ENCODE data around the gene VASN. TPM values are rescaled to one million over a fixed set of nuclear protein-coding genes. Genes with fewer than 3 reads are reported as not detected.

Gene VASN
- total RNA-seq, 1 experiment from 2014 or later, result 5.4 TPM

GRCh38 chr16:4419402-4419959, 47.8 kb downstream of the VASN start:
- intact Hi-C loops (cut with micrococcal nuclease; ENCODE audit: unreplicated experiment), result no loop called here
- no peak overlapping the region for H3K27ac ChIP-seq (ENCODE audit: low read depth, low read length, poor library complexity, severe bottlenecking)
- POLR2A ChIA-PET (ENCODE audit: low non-redundant PET), result interaction anchor here (0.9 kb wide), 1 partner anchor 166 kb away, joined by 3 read pairs; no protein-coding TSS in a partner anchor

GRCh38 chr16:4420505-4421105, 49.0 kb downstream of the VASN start:
- Histone ChIP-seq H3K36me3 (ENCODE audit: insufficient read depth, low read length, poor library complexity, severe bottlenecking) (no peaks in the 10 kb centered on the region), H3K27ac (ENCODE audit: low read depth, low read length, poor library complexity, severe bottlenecking) (no peak overlapping the region), H3K9me3 (ENCODE audit: low read depth, low read length, poor library complexity, severe bottlenecking) (no peaks in the 10 kb centered on the region), H3K27me3 (replicated peaks; ENCODE audit: insufficient read depth, low read depth, low read length, poor library complexity) (no peaks in the 10 kb centered on the region), H3K4me1 (ENCODE audit: insufficient read depth, low read length, poor library complexity, severe bottlenecking) (peaks cover 10% of the 10 kb centered on the region), H3K4me3 (ENCODE audit: low read depth, low read length, poor library complexity, severe bottlenecking) (no peak overlapping the region)
- BruUV-seq (replicated peaks), result no TSS peak
- TF ChIP-seq EZH2 (IDR thresholded peaks at IDR 0.05; ENCODE audit: borderline replicate concordance, low read depth, low read length, poor library complexity, severe bottlenecking), result no peak
- no peak for TF ChIP-seq CTCF (conservative IDR thresholded peaks at IDR 0.05; ENCODE audit: low read depth, low read length)
- CTCF ChIA-PET, result interaction anchor here (0.8 kb wide), 1 partner anchor 18 kb away, joined by 3 read pairs; no protein-coding TSS in a partner anchor
- no peak for DNase-seq (ENCODE audit: low spot score)
- POLR2A ChIA-PET (ENCODE audit: low non-redundant PET), result no interaction called here
- intact Hi-C loops (cut with micrococcal nuclease; ENCODE audit: unreplicated experiment), result no loop called here

More at GRCh38 chr16:4419402-4419959, 47.8 kb downstream of the VASN start:
- Histone ChIP-seq H3K36me3 (ENCODE audit: insufficient read depth, low read length, poor library complexity, severe bottlenecking) (no peaks in the 10 kb centered on the region), H3K9me3 (ENCODE audit: low read depth, low read length, poor library complexity, severe bottlenecking) (no peaks in the 10 kb centered on the region), H3K27me3 (replicated peaks; ENCODE audit: insufficient read depth, low read depth, low read length, poor library complexity) (no peaks in the 10 kb centered on the region), H3K4me1 (ENCODE audit: insufficient read depth, low read length, poor library complexity, severe bottlenecking) (peaks cover 5% of the 10 kb centered on the region), H3K4me3 (ENCODE audit: low read depth, low read length, poor library complexity, severe bottlenecking) (no peak overlapping the region)
- CTCF ChIA-PET, result interaction anchor here (0.6 to 0.8 kb wide), 2 partner anchors 17 to 129 kb away, joined by 3 read pairs; no protein-coding TSS in a partner anchor
- DNase-seq (ENCODE audit: low spot score), result no peak
- BruUV-seq (replicated peaks), result no TSS peak
- TF ChIP-seq EZH2 (IDR thresholded peaks at IDR 0.05; ENCODE audit: borderline replicate concordance, low read depth, low read length, poor library complexity, severe bottlenecking), result no peak

GRCh38 chr16:4425378-4426020, 53.9 kb downstream of the VASN start, which contains the start of gene DNAJA3:
TSS of gene DNAJA3 (plus strand) at chr16:4425868. CDS start at chr16:4425882, 14 bp downstream.
- intact Hi-C loops (cut with micrococcal nuclease; ENCODE audit: unreplicated experiment), result no loop called here
- peak; percentile 95 for DNase-seq (ENCODE audit: low spot score)
- Histone ChIP-seq H3K36me3 (ENCODE audit: insufficient read depth, low read length, poor library complexity, severe bottlenecking) (peaks cover 9% of the 10 kb centered on the region), H3K27ac (ENCODE audit: low read depth, low read length, poor library complexity, severe bottlenecking) (peak within 1 kb of the TSS; percentile 96), H3K9me3 (ENCODE audit: low read depth, low read length, poor library complexity, severe bottlenecking) (no peaks in the 10 kb centered on the region), H3K4me3 (ENCODE audit: low read depth, low read length, poor library complexity, severe bottlenecking) (peak within 1 kb of the TSS; percentile 96), H3K4me1 (ENCODE audit: insufficient read depth, low read length, poor library complexity, severe bottlenecking) (peaks cover 11% of the 10 kb centered on the region), H3K27me3 (replicated peaks; ENCODE audit: insufficient read depth, low read depth, low read length, poor library complexity) (no peaks in the 10 kb centered on the region)
- ChIA-PET CTCF (no interaction called here), POLR2A (ENCODE audit: low non-redundant PET) (no interaction called here)
- TF ChIP-seq CTCF (conservative IDR thresholded peaks at IDR 0.05; ENCODE audit: low read depth, low read length) (no peak), EZH2 (IDR thresholded peaks at IDR 0.05; ENCODE audit: borderline replicate concordance, low read depth, low read length, poor library complexity, severe bottlenecking) (no peak)
- BruUV-seq (replicated peaks), result no TSS peak

All from A673 (cell line).